ENCODE results near the gene ARID5B. TPM values are rescaled to one million over a fixed set of nuclear protein-coding genes. Genes with fewer than 3 reads are reported as not detected.

Gene ARID5B
- total and polyA plus RNA-seq, 2 donors (not counting 3 experiments of a cell fraction or from before 2014, with no cell fraction given), result 5.6 to 8.9 TPM

GRCh38 chr10:61852261-61852660, 49.2 kb upstream of the ARID5B start:
- H2AFZ ChIP-seq (ENCODE audit: low read depth, low read length), result no peak overlapping the region
- TF ChIP-seq JUN (IDR thresholded peaks at IDR 0.05; ENCODE audit: borderline replicate concordance, insufficient read depth, insufficient read length, low read depth), result no peak
- no peak for TF ChIP-seq CTCF (IDR thresholded peaks at IDR 0.05; ENCODE audit: extremely low read depth in 1 of 2, insufficient read depth in 1 of 2, low read depth in 1 of 2, low read length in 2 of 2)
- no peak for TF ChIP-seq POLR2A (IDR thresholded peaks at IDR 0.05; ENCODE audit: low read depth, low read length)
- no peak for TF ChIP-seq FOS (IDR thresholded peaks at IDR 0.05; ENCODE audit: borderline replicate concordance, insufficient read depth, low read length)
- TF ChIP-seq, protein P1, sequence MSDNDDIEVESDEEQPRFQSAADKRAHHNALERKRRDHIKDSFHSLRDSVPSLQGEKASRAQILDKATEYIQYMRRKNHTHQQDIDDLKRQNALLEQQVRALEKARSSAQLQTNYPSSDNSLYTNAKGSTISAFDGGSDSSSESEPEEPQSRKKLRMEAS (IDR thresholded peaks at IDR 0.05; ENCODE audit: insufficient read depth, insufficient read length), result no peak
- no peak for TF ChIP-seq GATA2 (IDR thresholded peaks at IDR 0.05; ENCODE audit: insufficient read depth, insufficient read length, low read depth, low read length)
- no peak for TF ChIP-seq MYC (IDR thresholded peaks at IDR 0.05; ENCODE audit: low read depth, low read length)
- TF ChIP-seq POLR2AphosphoS5 (IDR thresholded peaks at IDR 0.05; ENCODE audit: insufficient read depth, low read depth, low read length), result no peak
- TF ChIP-seq EZH2 (IDR thresholded peaks at IDR 0.05; ENCODE audit: borderline replicate concordance, low read depth, low read length, severe bottlenecking), result no peak
- no peak for DNase-seq (ENCODE audit: low read depth, low spot score)
- no peaks in the 10 kb centered on the region for H3K4me1 ChIP-seq (ENCODE audit: control insufficient read depth, extremely low read depth, insufficient read depth, low read length)
- H3K9me3 ChIP-seq (replicated peaks; ENCODE audit: control insufficient read depth, insufficient read depth, low read length), result no peaks in the 10 kb centered on the region
- H3K27me3 ChIP-seq (ENCODE audit: control insufficient read depth in 2 of 2, insufficient read depth in 2 of 2, low read length in 2 of 2), result no peaks in the 10 kb centered on the region
- no peaks in the 10 kb centered on the region for H3K79me2 ChIP-seq (ENCODE audit: control insufficient read depth, insufficient read depth, low read length)
- no peaks in the 10 kb centered on the region for H4K20me1 ChIP-seq (replicated peaks; ENCODE audit: control insufficient read depth, extremely low read depth, insufficient read depth, low read length)
- FAIRE-seq, result no peak
- H3K4me2 ChIP-seq (ENCODE audit: insufficient read depth, low read length), result no peak overlapping the region
- intact Hi-C loops (cut with micrococcal nuclease), result no loop called here
- H3K27ac ChIP-seq (ENCODE audit: insufficient read depth, low read depth, low read length), result no peak overlapping the region
- CTCF ChIA-PET, result interaction anchor here (1.6 kb wide), 1 partner anchor 10 kb away, joined by 3 read pairs; no protein-coding TSS in a partner anchor
- no peaks in the 10 kb centered on the region for H3K9me1 ChIP-seq (replicated peaks; ENCODE audit: control insufficient read depth, extremely low read depth, insufficient read depth, low read length)
- H3K9ac ChIP-seq (replicated peaks; ENCODE audit: extremely low read depth, insufficient read depth, low read length), result no peak overlapping the region
- dilution Hi-C loops (cut with MboI; ENCODE audit: extremely low pct_ligation_motif_present, low sequenced_read_pairs), result no loop called here
- no TSS peak for BruUV-seq (replicated peaks)
- POLR2A ChIA-PET, result no interaction called here
- H3K4me3 ChIP-seq (replicated peaks in 1 of 3; ENCODE audit: insufficient read depth in 1 of 3, low read depth in 1 of 3, low read length in 3 of 3), result no peak overlapping the region
- no peaks in the 10 kb centered on the region for H3K36me3 ChIP-seq (ENCODE audit: control insufficient read depth in 2 of 2, extremely low read depth in 1 of 2, insufficient read depth in 2 of 2, low read length in 2 of 2)

Measured in endothelial cell of umbilical vein (primary cell).